Measurements from ENCODE around the gene IL17C.

The IL17C gene

DNA sequence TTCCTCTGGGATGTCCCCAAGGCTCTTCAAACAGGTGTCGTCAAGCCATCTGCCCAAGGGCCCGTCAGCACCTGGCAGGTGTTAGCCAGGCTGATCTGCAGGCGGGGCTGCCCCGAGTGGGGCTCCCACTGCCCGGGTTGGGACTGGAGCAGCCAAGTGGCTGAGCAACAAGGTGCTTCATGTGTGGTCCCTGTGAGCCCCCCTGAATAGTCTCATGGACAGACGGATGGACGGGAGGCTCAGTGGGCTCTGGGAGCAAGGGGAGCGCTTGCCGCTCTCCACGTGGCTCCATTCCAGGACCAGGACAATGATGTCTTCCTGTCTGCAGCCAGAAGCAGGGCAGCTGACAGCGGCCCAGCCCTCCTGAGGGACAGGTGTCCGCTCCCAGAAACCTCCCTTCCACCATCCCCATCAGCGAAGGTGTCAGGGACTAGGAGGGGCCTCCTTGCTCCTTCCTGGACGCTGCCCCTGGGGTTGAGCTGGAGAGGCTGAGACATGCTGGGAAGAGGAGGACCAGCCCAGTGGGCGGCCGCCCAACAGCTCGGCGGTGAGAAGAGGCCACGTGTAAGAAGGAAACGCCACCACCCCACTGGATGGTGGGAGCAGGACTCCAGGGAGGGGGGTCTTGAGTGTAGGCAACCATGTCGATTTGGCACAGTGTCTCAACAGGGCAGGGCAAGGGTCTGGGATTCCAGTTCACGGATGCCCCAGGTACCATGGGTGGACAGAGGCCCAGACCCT lies 38.3 kb downstream of the IL17C start:
- no peaks in the 10 kb centered on the region for H3K79me2 ChIP-seq
- no peak overlapping the region for H3K9ac ChIP-seq
- H3K4me2 ChIP-seq (ENCODE audit: low read length): no peak overlapping the region
- TF ChIP-seq CTCF (IDR thresholded peaks at IDR 0.05): no peak
- H3K27me3 ChIP-seq (ENCODE audit: control insufficient read depth, insufficient read depth, low read length): no peaks in the 10 kb centered on the region
- no peaks in the 10 kb centered on the region for H3K9me3 ChIP-seq (ENCODE audit: control insufficient read depth, low read length)
- no peak overlapping the region for H2AFZ ChIP-seq
- H3K27ac ChIP-seq: no peak overlapping the region
- no peak overlapping the region for H3K4me3 ChIP-seq (ENCODE audit: low read depth, low read length)
- H3K36me3 ChIP-seq (ENCODE audit: control insufficient read depth, insufficient read depth, low read length): no peaks in the 10 kb centered on the region
- no peaks in the 10 kb centered on the region for H3K4me1 ChIP-seq

DNA sequence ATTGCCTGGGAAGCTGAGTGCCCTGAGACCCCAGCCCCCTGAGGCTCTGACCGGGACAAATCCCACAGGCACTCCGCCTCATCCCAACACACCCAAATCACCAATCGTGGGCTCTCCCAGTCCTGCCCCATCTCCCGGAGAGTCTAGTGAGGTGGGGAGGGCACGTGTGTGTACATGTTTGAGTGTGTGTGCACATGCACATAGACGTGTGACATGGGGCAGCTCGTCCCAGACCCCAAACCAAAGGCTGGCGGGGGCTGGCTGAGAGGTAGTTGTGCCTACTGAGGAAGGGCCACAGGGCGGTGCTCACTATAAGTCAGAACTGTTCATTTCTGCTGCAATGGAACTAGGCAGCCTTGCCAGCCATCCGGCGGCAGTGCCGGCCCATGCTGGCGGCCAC lies 39.3 kb downstream of the IL17C start:
- Histone ChIP-seq H3K79me2 (no peaks in the 10 kb centered on the region), H3K4me1 (no peaks in the 10 kb centered on the region), H3K36me3 (ENCODE audit: control insufficient read depth, insufficient read depth, low read length) (no peaks in the 10 kb centered on the region), H3K4me2 (ENCODE audit: low read length) (no peak overlapping the region), H3K9me3 (ENCODE audit: control insufficient read depth, low read length) (no peaks in the 10 kb centered on the region), H3K27me3 (ENCODE audit: control insufficient read depth, insufficient read depth, low read length) (no peaks in the 10 kb centered on the region), H3K4me3 (ENCODE audit: low read depth, low read length) (no peak overlapping the region), H3K9ac (no peak overlapping the region), H3K27ac (no peak overlapping the region), H2AFZ (no peak overlapping the region)
- TF ChIP-seq CTCF (IDR thresholded peaks at IDR 0.05): no peak

- no peak overlapping the region for H2AFZ ChIP-seq
- no peaks in the 10 kb centered on the region for H3K4me1 ChIP-seq
- no peak overlapping the region for H3K4me3 ChIP-seq (ENCODE audit: low read depth, low read length)
- H3K9ac ChIP-seq: no peak overlapping the region
- H3K4me2 ChIP-seq (ENCODE audit: low read length): no peak overlapping the region
- H3K79me2 ChIP-seq: no peaks in the 10 kb centered on the region
- H3K36me3 ChIP-seq (ENCODE audit: control insufficient read depth, insufficient read depth, low read length): no peaks in the 10 kb centered on the region
- no peaks in the 10 kb centered on the region for H3K27me3 ChIP-seq (ENCODE audit: control insufficient read depth, insufficient read depth, low read length)
- H3K9me3 ChIP-seq (ENCODE audit: control insufficient read depth, low read length): no peaks in the 10 kb centered on the region
- H3K27ac ChIP-seq: no peak overlapping the region
- TF ChIP-seq CTCF (IDR thresholded peaks at IDR 0.05): no peak
These were observed 40.0 kb downstream of the IL17C start for GRCh38 chr16:88678224-88678979.

- Histone ChIP-seq H3K9me3 (ENCODE audit: control insufficient read depth, low read length) (no peaks in the 10 kb centered on the region), H3K27ac (no peak overlapping the region), H2AFZ (no peak overlapping the region), H3K36me3 (ENCODE audit: control insufficient read depth, insufficient read depth, low read length) (no peaks in the 10 kb centered on the region), H3K4me1 (peaks cover 5% of the 10 kb centered on the region), H3K4me3 (ENCODE audit: low read depth, low read length) (no peak overlapping the region), H3K79me2 (no peaks in the 10 kb centered on the region), H3K4me2 (ENCODE audit: low read length) (no peak overlapping the region), H3K27me3 (ENCODE audit: control insufficient read depth, insufficient read depth, low read length) (no peaks in the 10 kb centered on the region), H3K9ac (no peak overlapping the region)
- no peak for TF ChIP-seq CTCF (IDR thresholded peaks at IDR 0.05)
These were observed 42.2 kb downstream of the IL17C start for GRCh38 chr16:88680554-88681083.

Measured in parathyroid adenoma (tissue), 2 donors.